Hepatocyte (in vitro differentiated cells): ENCODE data around the gene CPED1. TPM values are rescaled to one million over a fixed set of nuclear protein-coding genes. Genes with fewer than 3 reads are reported as not detected.

Source experiments
- DNase-seq: peaks from one replicate; pipeline ENCODE4 v3.0.0-alpha.2; 2016; ENCODE audit warnings: low spot score
- H2AFZ ChIP-seq: fragments of 200-600 bp; sonication (generic); 2 replicates; pipeline ENCODE4 v1.6.0; 2016; ENCODE audit warnings: antibody characterized with exemption, mild to moderate bottlenecking
- H3K27ac ChIP-seq: fragments of 200-600 bp; sonication (generic); 2 replicates; pipeline ENCODE4 v1.5.1; 2016; ENCODE audit warnings: mild to moderate bottlenecking
- H3K27me3 ChIP-seq: fragments of 200-600 bp; sonication (generic); 2 replicates; pipeline ENCODE4 v1.6.1; 2016
- H3K36me3 ChIP-seq: fragments of 200-600 bp; sonication (generic); replicated peaks from 2 replicates; pipeline ENCODE4 v1.5.1; 2016; ENCODE audit warnings: low read depth; ENCODE audit not compliant: insufficient read depth
- H3K4me1 ChIP-seq: fragments of 200-600 bp; sonication (generic); 2 replicates; pipeline ENCODE4 v1.5.1; 2016; ENCODE audit warnings: mild to moderate bottlenecking, moderate library complexity; ENCODE audit not compliant: insufficient read depth
- H3K4me2 ChIP-seq: fragments of 200-600 bp; sonication (generic); 2 replicates; pipeline ENCODE4 v1.6.0; 2016
- H3K4me3 ChIP-seq: fragments of 200-600 bp; sonication (generic); 2 replicates; pipeline ENCODE4 v1.5.1; 2016; ENCODE audit warnings: mild to moderate bottlenecking
- H3K79me2 ChIP-seq: fragments of 200-600 bp; sonication (generic); 2 replicates; pipeline ENCODE4 v1.6.0; 2017; ENCODE audit warnings: mild to moderate bottlenecking
- H3K9me2 ChIP-seq: fragments of 200-600 bp; sonication (generic); replicated peaks from 2 replicates; pipeline ENCODE4 v1.6.0; 2017; ENCODE audit warnings: mild to moderate bottlenecking; ENCODE audit not compliant: insufficient read depth
- H3K9me3 ChIP-seq: fragments of 200-600 bp; sonication (generic); 2 replicates; pipeline ENCODE4 v1.5.1; 2016; ENCODE audit warnings: low read depth, mild to moderate bottlenecking
- H4K20me1 ChIP-seq: fragments of 200-600 bp; sonication (generic); 2 replicates; pipeline ENCODE4 v1.6.0; 2016; ENCODE audit warnings: mild to moderate bottlenecking; ENCODE audit not compliant: insufficient read depth, poor library complexity, severe bottlenecking
- EZH2 ChIP-seq: fragments of 200-600 bp; sonication (generic); IDR thresholded peaks from 2 replicates; pipeline ENCODE4 v1.6.1; 2016; ENCODE audit warnings: antibody characterized with exemption, mild to moderate bottlenecking, borderline replicate concordance
- EZH2phosphoT487 ChIP-seq: fragments of 200-600 bp; sonication (generic); IDR thresholded peaks from one replicate; pipeline ENCODE4 v1.6.1; 2018; ENCODE audit warnings: antibody characterized with exemption, mild to moderate bottlenecking, low read depth, moderate library complexity; ENCODE audit not compliant: unreplicated experiment, severe bottlenecking
- WGBS: methylation state at CpG from one replicate; pipeline ENCODE4 v1.1.6; 2016; ENCODE audit warnings: low lambda C conversion rate; ENCODE audit errors: missing lambda C conversion rate; 5-methylcytosine and 5-hydroxymethylcytosine counted together
- polyA plus RNA-seq: library from polyadenylated mRNA; unstranded; fragments of >200 nt; fragmentation: Nextera tagmentation; extraction: Ambion mirVana; gene quantifications from 2 replicates; pipeline ENCODE4 v1.2.1, GENCODE V29; 2016
- total RNA-seq: library from RNA; depleted of rRNA; stranded (reverse); fragments of >200 nt; gene quantifications from 2 replicates; pipeline ENCODE4 v1.2.3, GENCODE V29; 2014
- TF ChIP-seq, protein P1 (sequence below): fragments of 200-600 bp; sonication (generic); IDR thresholded peaks from 2 replicates; pipeline ENCODE4 v1.5.1; 2016; ENCODE audit warnings: antibody characterized with exemption, mild to moderate bottlenecking; ENCODE audit not compliant: poor library complexity

CPED1 gene
- total and polyA plus RNA-seq, 2 experiments from 2014 or later = 10.1 to 30.5 TPM

DNA sequence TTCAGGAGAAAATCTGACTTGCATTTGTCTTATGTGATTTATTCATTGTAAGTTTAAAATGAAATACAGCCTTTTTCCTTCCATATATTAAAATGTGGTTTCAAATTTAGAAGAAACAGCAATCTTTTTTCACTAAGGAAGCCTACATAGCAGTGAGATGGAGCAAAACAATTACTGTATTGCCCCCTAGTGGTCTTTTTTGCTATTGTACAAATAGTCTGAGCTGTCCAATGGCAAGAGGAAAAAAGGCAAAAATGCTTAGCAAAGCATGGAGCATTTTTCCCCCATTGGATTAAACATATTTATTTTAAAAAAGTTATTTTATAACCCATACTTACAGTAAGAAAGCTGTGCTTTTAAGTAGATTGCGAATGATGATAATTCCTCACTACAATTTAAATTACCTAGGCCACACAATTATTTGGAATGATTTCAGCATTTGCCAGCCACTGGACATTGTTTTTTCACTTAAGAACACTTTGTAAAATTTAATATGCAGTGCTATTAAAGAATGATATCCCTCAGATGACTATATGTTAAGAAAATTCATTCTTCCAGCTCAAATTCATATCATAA, 119.5 kb downstream of the CPED1 start:
- Histone ChIP-seq H3K9me3 (no peaks in the 10 kb centered on the region), H3K4me1 (no peaks in the 10 kb centered on the region), H3K79me2 (no peaks in the 10 kb centered on the region), H3K27ac (no peak overlapping the region), H3K9me2 (no peaks in the 10 kb centered on the region), H2AFZ (no peak overlapping the region), H3K27me3 (no peaks in the 10 kb centered on the region), H3K36me3 (no peaks in the 10 kb centered on the region), H3K4me2 (no peak overlapping the region), H4K20me1 (no peaks in the 10 kb centered on the region), H3K4me3 (no peak overlapping the region)
- 4% methylated on average over 1 of the region's 1 CpG for WGBS
- DNase-seq = peak; percentile 83
- TF ChIP-seq, protein P1, sequence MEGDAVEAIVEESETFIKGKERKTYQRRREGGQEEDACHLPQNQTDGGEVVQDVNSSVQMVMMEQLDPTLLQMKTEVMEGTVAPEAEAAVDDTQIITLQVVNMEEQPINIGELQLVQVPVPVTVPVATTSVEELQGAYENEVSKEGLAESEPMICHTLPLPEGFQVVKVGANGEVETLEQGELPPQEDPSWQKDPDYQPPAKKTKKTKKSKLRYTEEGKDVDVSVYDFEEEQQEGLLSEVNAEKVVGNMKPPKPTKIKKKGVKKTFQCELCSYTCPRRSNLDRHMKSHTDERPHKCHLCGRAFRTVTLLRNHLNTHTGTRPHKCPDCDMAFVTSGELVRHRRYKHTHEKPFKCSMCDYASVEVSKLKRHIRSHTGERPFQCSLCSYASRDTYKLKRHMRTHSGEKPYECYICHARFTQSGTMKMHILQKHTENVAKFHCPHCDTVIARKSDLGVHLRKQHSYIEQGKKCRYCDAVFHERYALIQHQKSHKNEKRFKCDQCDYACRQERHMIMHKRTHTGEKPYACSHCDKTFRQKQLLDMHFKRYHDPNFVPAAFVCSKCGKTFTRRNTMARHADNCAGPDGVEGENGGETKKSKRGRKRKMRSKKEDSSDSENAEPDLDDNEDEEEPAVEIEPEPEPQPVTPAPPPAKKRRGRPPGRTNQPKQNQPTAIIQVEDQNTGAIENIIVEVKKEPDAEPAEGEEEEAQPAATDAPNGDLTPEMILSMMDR = peak; percentile 89
- TF ChIP-seq EZH2phosphoT487 (no peak), EZH2 (no peak)

DNA sequence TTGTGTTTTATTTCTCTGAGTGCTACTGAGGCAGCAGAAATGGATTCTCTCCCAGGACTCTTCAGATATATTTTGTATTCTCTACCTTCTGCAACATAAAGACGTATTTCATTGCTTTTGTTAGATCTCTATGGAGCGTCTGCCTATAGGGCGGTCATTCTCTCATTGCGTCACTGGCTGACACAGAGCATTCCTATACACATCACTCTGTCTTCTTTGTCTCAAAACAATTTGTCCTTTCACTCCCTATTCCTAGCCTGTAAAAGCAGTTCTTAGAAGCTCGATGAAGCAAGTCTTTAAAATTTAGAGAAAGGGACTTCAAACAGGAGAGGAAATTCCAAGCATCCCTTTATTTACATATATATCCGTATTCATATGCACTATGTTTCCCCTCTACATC, 120.6 kb downstream of the CPED1 start:
- no peak overlapping the region for H2AFZ ChIP-seq
- no peak for DNase-seq
- H3K36me3 ChIP-seq = no peaks in the 10 kb centered on the region
- no peak overlapping the region for H3K4me3 ChIP-seq
- no peaks in the 10 kb centered on the region for H3K4me1 ChIP-seq
- H3K27ac ChIP-seq = no peak overlapping the region
- WGBS = 82% methylated on average over 6 of the region's 6 CpGs
- no peaks in the 10 kb centered on the region for H4K20me1 ChIP-seq
- H3K4me2 ChIP-seq = no peak overlapping the region
- H3K9me2 ChIP-seq = no peaks in the 10 kb centered on the region
- TF ChIP-seq EZH2phosphoT487 = no peak
- no peak for TF ChIP-seq EZH2
- H3K79me2 ChIP-seq = no peaks in the 10 kb centered on the region
- H3K27me3 ChIP-seq = no peaks in the 10 kb centered on the region
- no peaks in the 10 kb centered on the region for H3K9me3 ChIP-seq

DNA sequence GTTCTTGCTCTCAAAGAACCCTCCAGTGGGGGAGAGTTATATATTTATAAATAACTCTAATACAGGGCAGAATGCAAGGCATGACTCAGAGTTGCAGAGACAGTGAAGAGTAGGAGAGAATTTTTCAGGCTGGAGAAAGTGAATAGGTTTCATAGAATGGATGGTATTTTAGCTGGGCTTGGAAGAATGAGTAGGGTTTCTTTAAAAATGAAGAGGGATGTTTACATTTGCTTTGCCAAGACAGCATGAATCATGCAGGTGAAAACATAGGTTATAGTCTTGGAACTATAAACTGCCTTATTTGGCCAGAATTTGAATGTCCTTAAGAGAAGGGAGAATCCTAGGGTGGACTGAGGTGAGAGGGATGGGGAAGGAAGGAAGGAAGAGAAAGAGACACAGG, 124.8 kb downstream of the CPED1 start:
- H3K4me3 ChIP-seq = no peak overlapping the region
- H3K9me3 ChIP-seq = no peaks in the 10 kb centered on the region
- no peak for TF ChIP-seq EZH2
- TF ChIP-seq, protein P1 = no peak
- TF ChIP-seq EZH2phosphoT487 = no peak
- DNase-seq = no peak
- no peaks in the 10 kb centered on the region for H3K36me3 ChIP-seq
- H3K4me1 ChIP-seq = no peaks in the 10 kb centered on the region
- no peaks in the 10 kb centered on the region for H3K9me2 ChIP-seq
- H4K20me1 ChIP-seq = no peaks in the 10 kb centered on the region
- H3K79me2 ChIP-seq = no peaks in the 10 kb centered on the region
- H3K27me3 ChIP-seq = no peaks in the 10 kb centered on the region
- H3K4me2 ChIP-seq = no peak overlapping the region
- H2AFZ ChIP-seq = no peak overlapping the region
- no peak overlapping the region for H3K27ac ChIP-seq

DNA sequence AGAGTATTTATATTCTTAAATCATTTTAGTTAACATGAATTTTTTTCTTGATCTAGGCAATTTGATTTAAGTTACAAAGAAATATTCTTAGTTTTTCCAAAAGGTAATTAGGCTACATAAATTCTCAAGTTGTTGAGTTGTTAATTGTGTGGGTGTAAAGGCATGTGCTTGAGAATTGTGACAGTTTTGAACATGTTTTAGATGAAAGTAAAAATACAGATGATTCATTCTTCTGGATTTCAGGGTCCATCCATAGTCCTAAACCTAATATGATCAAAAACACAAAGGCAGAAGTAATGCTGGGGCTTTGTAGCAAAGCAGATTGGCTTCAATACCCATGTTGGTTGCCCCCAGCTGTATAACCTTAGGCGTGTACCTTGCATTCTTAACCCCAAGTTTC, 127.9 kb downstream of the CPED1 start:
- DNase-seq = no peak
- Histone ChIP-seq H3K4me3 (no peak overlapping the region), H2AFZ (no peak overlapping the region), H3K36me3 (no peaks in the 10 kb centered on the region), H4K20me1 (no peaks in the 10 kb centered on the region), H3K9me3 (no peaks in the 10 kb centered on the region), H3K4me1 (no peaks in the 10 kb centered on the region), H3K27me3 (no peaks in the 10 kb centered on the region), H3K4me2 (no peak overlapping the region), H3K9me2 (no peaks in the 10 kb centered on the region), H3K27ac (no peak overlapping the region), H3K79me2 (no peaks in the 10 kb centered on the region)
- 88% methylated on average over 1 of the region's 1 CpG for WGBS
- TF ChIP-seq EZH2phosphoT487 (no peak), EZH2 (no peak)
- TF ChIP-seq, protein P1 = no peak
